Measurements from ENCODE around the gene RFX1. TPM values are rescaled to one million over a fixed set of nuclear protein-coding genes. Genes with fewer than 3 reads are reported as not detected.
A peak's percentile ranks its signal among the peaks of the same experiment; 100 is the strongest.

Gene RFX1
- total and polyA plus RNA-seq, 9 of the 15 experiments (the other 6 are each of a cell fraction or from before 2014, with no cell fraction given), result 0.14 to 19.3 (median 1.2) TPM

- TF ChIP-seq, protein P1, sequence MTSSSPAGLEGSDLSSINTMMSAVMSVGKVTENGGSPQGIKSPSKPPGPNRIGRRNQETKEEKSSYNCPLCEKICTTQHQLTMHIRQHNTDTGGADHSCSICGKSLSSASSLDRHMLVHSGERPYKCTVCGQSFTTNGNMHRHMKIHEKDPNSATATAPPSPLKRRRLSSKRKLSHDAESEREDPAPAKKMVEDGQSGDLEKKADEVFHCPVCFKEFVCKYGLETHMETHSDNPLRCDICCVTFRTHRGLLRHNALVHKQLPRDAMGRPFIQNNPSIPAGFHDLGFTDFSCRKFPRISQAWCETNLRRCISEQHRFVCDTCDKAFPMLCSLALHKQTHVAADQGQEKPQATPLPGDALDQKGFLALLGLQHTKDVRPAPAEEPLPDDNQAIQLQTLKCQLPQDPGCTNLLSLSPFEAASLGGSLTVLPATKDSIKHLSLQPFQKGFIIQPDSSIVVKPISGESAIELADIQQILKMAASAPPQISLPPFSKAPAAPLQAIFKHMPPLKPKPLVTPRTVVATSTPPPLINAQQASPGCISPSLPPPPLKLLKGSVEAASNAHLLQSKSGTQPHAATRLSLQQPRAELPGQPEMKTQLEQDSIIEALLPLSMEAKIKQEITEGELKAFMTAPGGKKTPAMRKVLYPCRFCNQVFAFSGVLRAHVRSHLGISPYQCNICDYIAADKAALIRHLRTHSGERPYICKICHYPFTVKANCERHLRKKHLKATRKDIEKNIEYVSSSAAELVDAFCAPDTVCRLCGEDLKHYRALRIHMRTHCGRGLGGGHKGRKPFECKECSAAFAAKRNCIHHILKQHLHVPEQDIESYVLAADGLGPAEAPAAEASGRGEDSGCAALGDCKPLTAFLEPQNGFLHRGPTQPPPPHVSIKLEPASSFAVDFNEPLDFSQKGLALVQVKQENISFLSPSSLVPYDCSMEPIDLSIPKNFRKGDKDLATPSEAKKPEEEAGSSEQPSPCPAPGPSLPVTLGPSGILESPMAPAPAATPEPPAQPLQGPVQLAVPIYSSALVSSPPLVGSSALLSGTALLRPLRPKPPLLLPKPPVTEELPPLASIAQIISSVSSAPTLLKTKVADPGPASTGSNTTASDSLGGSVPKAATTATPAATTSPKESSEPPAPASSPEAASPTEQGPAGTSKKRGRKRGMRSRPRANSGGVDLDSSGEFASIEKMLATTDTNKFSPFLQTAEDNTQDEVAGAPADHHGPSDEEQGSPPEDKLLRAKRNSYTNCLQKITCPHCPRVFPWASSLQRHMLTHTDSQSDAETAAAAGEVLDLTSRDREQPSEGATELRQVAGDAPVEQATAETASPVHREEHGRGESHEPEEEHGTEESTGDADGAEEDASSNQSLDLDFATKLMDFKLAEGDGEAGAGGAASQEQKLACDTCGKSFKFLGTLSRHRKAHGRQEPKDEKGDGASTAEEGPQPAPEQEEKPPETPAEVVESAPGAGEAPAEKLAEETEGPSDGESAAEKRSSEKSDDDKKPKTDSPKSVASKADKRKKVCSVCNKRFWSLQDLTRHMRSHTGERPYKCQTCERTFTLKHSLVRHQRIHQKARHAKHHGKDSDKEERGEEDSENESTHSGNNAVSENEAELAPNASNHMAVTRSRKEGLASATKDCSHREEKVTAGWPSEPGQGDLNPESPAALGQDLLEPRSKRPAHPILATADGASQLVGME (CRISPR knock-in tag; IDR thresholded peaks at IDR 0.05), result no peak
- TF ChIP-seq POLR2AphosphoS2 (IDR thresholded peaks at IDR 0.05; ENCODE audit: low read length), result no peak
- peak; percentile 76 for TF ChIP-seq ZNF444 (CRISPR knock-in tag; IDR thresholded peaks at IDR 0.05)
- no peak for TF ChIP-seq XRCC3 (IDR thresholded peaks at IDR 0.05)
- TF ChIP-seq ZNF140 (CRISPR knock-in tag; IDR thresholded peaks at IDR 0.05), result no peak
- TF ChIP-seq FOXK1 (CRISPR knock-in tag; IDR thresholded peaks at IDR 0.05; ENCODE audit: borderline replicate concordance), result no peak
- no peak for TF ChIP-seq ZNF408 (CRISPR knock-in tag; IDR thresholded peaks at IDR 0.05; ENCODE audit: low read depth)
- TF ChIP-seq ETS2 (tag; IDR thresholded peaks at IDR 0.05; ENCODE audit: borderline replicate concordance, poor library complexity, severe bottlenecking), result no peak
- peak in 1 of 2 experiments; percentile 59 for TF ChIP-seq AFF1 (IDR thresholded peaks at IDR 0.05; ENCODE audit: low read depth in 1 of 2, partially characterized antibody in 2 of 2)
- TF ChIP-seq RAD51 (IDR thresholded peaks at IDR 0.05; ENCODE audit: borderline replicate concordance, low read depth), result no peak
- TF ChIP-seq SP2 (IDR thresholded peaks at IDR 0.05; ENCODE audit: extremely low read depth, low read depth, low read length, poor library complexity, severe bottlenecking), result no peak
These were observed 70.2 kb downstream of the RFX1 start (continued) for GRCh38 chr19:13935765-13936510.
